ENCODE results near the gene KREMEN2. TPM values are rescaled to one million over a fixed set of nuclear protein-coding genes. Genes with fewer than 3 reads are reported as not detected.

KREMEN2 gene
- total RNA-seq, 4 donors from 2014 or later, result not detected

DNA sequence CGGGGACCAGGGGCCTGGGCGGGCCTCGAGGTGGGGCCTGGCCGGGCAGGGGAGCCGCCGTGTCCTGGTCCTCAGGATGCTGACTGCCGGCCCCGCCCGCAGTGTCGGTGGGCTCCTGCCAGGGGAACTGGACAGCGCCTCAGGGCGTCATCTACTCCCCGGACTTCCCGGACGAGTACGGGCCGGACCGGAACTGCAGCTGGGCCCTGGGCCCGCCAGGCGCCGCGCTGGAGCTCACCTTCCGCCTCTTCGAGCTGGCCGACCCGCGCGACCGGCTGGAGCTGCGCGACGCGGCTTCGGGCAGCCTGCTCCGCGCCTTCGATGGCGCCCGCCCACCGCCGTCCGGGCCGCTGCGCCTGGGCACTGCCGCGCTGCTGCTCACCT is 2.7 kb downstream of the KREMEN2 start:
- DNase-seq (ENCODE audit: low spot score) (no peak), ATAC-seq (ENCODE audit: low FRiP score) (no peak)
- TF ChIP-seq, protein P1, sequence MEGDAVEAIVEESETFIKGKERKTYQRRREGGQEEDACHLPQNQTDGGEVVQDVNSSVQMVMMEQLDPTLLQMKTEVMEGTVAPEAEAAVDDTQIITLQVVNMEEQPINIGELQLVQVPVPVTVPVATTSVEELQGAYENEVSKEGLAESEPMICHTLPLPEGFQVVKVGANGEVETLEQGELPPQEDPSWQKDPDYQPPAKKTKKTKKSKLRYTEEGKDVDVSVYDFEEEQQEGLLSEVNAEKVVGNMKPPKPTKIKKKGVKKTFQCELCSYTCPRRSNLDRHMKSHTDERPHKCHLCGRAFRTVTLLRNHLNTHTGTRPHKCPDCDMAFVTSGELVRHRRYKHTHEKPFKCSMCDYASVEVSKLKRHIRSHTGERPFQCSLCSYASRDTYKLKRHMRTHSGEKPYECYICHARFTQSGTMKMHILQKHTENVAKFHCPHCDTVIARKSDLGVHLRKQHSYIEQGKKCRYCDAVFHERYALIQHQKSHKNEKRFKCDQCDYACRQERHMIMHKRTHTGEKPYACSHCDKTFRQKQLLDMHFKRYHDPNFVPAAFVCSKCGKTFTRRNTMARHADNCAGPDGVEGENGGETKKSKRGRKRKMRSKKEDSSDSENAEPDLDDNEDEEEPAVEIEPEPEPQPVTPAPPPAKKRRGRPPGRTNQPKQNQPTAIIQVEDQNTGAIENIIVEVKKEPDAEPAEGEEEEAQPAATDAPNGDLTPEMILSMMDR (IDR thresholded peaks at IDR 0.05), result no peak

DNA sequence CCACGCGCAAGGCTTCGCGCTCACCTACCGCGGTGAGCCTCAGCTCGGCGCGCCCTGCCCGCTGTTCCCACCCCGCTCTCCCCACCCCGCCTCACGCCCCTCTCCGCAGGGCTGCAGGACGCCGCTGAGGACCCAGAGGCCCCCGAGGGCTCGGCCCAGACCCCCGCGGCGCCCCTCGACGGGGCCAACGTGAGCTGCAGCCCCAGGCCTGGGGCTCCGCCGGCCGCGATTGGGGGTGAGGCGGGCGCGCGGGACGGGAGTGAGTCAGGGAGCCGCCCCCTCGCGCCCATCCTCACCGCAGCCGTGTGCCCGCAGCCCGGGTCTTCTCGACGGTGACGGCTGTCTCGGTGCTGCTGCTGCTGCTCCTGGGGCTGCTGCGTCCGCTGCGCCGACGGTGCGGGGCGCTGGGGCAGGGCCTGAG is 3.1 kb downstream of the KREMEN2 start:
- ATAC-seq (ENCODE audit: low FRiP score) (no peak), DNase-seq (ENCODE audit: low spot score) (no peak)
- TF ChIP-seq, protein P1 (IDR thresholded peaks at IDR 0.05), result no peak

DNA sequence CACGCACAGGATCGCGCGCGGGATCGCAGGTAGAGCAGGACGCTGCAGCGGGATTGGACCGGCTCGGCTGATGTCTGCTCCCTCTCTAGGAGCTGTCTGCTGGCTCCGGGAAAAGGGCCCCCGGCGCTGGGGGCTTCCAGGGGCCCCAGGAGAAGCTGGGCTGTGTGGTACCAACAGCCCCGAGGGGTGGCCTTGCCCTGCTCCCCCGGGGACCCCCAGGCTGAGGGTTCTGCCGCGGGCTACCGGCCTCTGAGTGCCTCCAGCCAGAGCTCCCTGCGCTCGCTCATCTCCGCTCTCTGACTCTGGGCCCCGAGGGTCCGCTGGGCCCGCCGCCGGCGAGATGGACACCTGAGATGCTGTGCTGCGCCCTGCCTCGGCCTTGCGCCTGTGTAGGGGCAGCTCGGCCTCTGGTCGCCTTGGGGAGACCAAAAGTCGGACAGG is 3.7 kb downstream of the KREMEN2 start:
- ATAC-seq (ENCODE audit: low FRiP score) (no peak), DNase-seq (ENCODE audit: low spot score) (no peak)
- TF ChIP-seq, protein P1 (IDR thresholded peaks at IDR 0.05), result no peak

- TF ChIP-seq, protein P1 (IDR thresholded peaks at IDR 0.05), result no peak
- DNase-seq (ENCODE audit: low spot score), result no peak
- no peak for ATAC-seq (ENCODE audit: low FRiP score)
These were observed 4.3 kb downstream of the KREMEN2 start for GRCh38 chr16:2968368-2968737.

DNA sequence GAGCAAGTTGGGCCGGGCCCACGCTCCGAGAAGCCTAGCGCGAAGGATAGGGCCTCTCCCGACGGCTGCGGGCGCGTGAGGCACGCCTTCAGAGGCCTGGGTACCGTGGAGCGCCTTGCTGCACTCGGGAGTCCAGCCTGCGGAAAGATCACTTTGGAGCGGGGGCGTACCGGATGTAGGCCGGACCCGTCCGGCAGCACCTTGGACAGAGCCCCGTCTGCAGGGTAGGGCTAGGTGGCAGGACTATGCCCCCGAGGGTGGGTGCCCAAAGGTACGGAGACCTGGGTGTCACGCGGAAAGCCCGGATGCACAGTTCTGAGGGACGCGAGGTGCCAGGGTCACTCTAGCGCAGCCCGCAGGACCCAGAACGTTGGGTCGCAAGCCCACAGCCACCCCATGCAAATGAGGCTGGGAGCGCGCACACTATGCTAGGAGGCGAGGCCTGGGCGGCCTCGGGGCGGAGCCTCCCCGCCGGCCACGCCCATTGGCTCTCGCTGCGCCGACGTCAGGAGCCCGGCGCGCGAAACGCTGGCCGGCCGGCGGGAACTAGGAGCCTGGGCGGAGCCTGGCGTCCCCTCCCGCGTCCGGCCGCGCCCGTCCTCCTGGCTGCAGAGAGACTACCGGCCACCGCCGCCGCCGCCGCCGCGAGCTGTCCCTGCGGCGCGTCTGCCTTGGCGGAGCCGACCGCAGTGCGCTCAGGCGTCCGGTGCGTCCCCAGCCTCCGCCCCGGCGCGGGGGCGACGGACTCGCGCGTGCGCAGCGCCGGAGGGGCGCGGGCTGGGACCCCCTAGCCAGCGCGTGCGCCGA is 4.9 kb downstream of the KREMEN2 start, which contains the start of gene PAQR4:
Gene PAQR4 (plus strand): TSS at position 611 of the 807 bp plus-strand sequence. CDS start 327 bp downstream, outside the sequence.
- ATAC-seq (ENCODE audit: low FRiP score) (peak; percentile 87), DNase-seq (ENCODE audit: low spot score) (peak; percentile 64)
- TF ChIP-seq, protein P1 (IDR thresholded peaks at IDR 0.05), result no peak

DNA sequence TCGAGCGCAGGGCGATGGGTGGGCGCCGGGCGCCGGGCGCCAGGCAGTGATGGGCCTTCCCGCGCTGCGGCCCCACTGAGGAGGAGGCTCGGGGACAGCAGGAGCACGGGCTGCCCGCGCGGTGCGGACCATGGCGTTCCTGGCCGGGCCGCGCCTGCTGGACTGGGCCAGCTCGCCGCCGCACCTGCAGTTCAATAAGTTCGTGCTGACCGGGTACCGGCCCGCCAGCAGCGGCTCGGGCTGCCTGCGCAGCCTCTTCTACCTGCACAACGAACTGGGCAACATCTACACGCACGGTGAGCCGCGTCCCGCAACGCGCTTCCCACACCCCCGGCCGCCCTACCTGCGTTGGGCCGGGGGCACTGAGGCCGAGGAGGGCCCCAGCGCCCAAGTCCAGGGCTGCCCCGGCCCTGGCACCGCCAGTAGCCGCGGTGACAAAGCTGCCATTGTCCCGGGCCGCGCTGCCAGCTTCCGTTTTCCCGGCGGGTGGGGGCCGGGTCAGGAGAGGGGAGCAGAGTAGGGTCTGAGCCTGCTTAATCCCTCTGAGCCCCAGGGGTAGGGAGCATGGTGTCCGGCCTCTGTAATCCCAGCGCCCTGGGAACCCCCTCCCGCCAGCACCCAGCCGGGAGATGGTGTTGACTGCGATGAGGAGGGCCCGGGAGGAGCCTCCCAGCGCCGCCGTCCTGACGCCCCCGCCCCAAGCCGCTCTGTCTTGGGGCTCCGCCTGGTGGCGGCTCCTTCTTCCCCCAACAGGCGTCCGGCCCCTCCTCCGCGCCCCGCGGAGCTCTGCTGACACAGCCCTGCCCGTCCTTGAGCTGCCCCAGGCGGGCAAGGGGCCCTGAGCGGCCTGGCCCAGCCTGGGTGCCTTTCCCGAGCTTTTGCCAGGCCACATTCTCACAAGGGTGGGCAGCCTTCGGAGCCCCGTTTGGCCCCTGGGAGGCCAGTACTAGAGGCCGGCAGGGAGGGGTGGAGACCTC is 5.8 kb downstream of the KREMEN2 start:
- DNase-seq (ENCODE audit: low spot score), result no peak
- TF ChIP-seq, protein P1 (IDR thresholded peaks at IDR 0.05), result no peak

More for the DNA sequence above, 5.8 kb downstream of the KREMEN2 start:
- ATAC-seq (ENCODE audit: low FRiP score), result peak; percentile 7

All from omental fat pad (tissue), 4 donors.